Measurements from ENCODE around the gene PPAT. TPM values are rescaled to one million over a fixed set of nuclear protein-coding genes. Genes with fewer than 3 reads are reported as not detected.

PPAT gene
- total and polyA plus RNA-seq, 7 experiments from 2014 or later: 7.7 to 30.7 (median 15.3) TPM

DNA sequence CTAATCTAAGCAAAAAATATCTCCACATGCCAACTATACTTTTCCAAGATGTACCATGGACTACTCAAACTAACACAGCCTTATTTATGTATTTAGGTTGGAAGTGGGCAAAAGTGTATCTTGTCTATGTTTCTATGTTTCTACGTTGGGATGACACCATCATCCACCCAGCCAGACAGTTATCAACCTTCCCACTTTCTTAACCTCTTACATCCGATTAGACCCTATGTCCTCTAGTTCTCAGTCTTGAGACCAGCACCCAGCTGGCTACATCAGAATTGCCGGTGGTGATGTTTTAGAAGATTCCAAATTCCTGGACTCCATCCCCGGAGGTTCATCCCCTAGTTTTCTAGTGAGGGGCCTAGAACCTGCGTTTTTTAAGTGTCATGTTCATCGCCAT lies 47.1 kb downstream of the PPAT start:
- H3K9me3 Mint-ChIP-seq: peaks cover 0 to 6% (median 0%) of the 10 kb centered on the region in 11 donors
- peak in 1 of 9 donors; percentile 9 for DNase-seq

GRCh38 chr4:56387023-56388001 lies 48.1 kb downstream of the PPAT start, which contains the start of gene AASDH:
TSS of gene AASDH (minus strand) at chr4:56387491. CDS start at chr4:56384299, 3,192 bp downstream.
- peak within 1 kb of the TSS; percentile 92 for H3K27ac ChIP-seq (ENCODE audit: low read depth, low read length)
- Mint-ChIP-seq H3K4me1 (peaks cover 19 to 60% (median 47%) of the 10 kb centered on the region in 7 donors), H3K36me3 (peaks cover 0 to 13% (median 2%) of the 10 kb centered on the region in 5 donors), H3K27me3 (no peaks in the 10 kb centered on the region), H3K27ac (peak within 1 kb of the TSS; percentile 97 to 100 (median 98)), H3K9me3 (peaks cover 0 to 6% (median 0%) of the 10 kb centered on the region in 11 donors), H3K4me3 (peak within 1 kb of the TSS; percentile 87 to 99 (median 96))
- ATAC-seq (peak; percentile 95), DNase-seq (peak; percentile 92 to 98 (median 94))
- no peaks in the 10 kb centered on the region for H3K27me3 ChIP-seq (ENCODE audit: control insufficient read depth in 2 of 2, insufficient read depth in 2 of 2, low read length in 2 of 2)
- H3K4me3 ChIP-seq (ENCODE audit: low read length): peak within 1 kb of the TSS; percentile 94
- CTCF ChIA-PET: interaction anchor here (0.6 to 1.3 kb wide), 6 partner anchors 13 to 779 kb away, joined by 3 to 6 read pairs (median 4); partner anchors contain the start of genes NOA1, PAICS and PPAT
- H3K4me1 ChIP-seq (ENCODE audit: control insufficient read depth in 2 of 2, insufficient read depth in 2 of 2, low read length in 2 of 2): peaks cover 15 to 18% of the 10 kb centered on the region in 2 donors
- intact Hi-C loops (cut with micrococcal nuclease): loop anchor here (1.0 to 10.0 kb wide), 19 partner anchors 48 to 1445 kb away; partner anchors contain the start of genes CEP135 (in 2 of the 2), EXOC1 (in 2 of the 2), PPAT (in 2 of the 2) and REST (in 2 of the 2)
- no peaks in the 10 kb centered on the region for H3K9me3 ChIP-seq (ENCODE audit: control insufficient read depth in 2 of 3, low read length in 3 of 3)
- peaks cover 0 to 2% (median 0%) of the 10 kb centered on the region in 3 experiments for H3K36me3 ChIP-seq (ENCODE audit: control insufficient read depth in 2 of 3, insufficient read depth in 3 of 3, low read length in 3 of 3)
- POLR2A ChIA-PET: interaction anchor here (0.5 to 2.8 kb wide), 23 partner anchors 9 to 1445 kb away, joined by 3 to 77 read pairs (median 3); partner anchors contain the start of genes CEP135, NOA1, PAICS and POLR2B

More for the DNA sequence above, 47.1 kb downstream of the PPAT start:
- H3K27me3 Mint-ChIP-seq: no peaks in the 10 kb centered on the region
- peak overlapping the region; percentile 87 to 99 (median 96) for H3K4me3 Mint-ChIP-seq
- peak overlapping the region; percentile 94 for H3K4me3 ChIP-seq (ENCODE audit: low read length)
- H3K27ac ChIP-seq (ENCODE audit: low read depth, low read length): peak overlapping the region; percentile 92
- no peaks in the 10 kb centered on the region for H3K27me3 ChIP-seq (ENCODE audit: control insufficient read depth in 2 of 2, insufficient read depth in 2 of 2, low read length in 2 of 2)
- H3K4me1 Mint-ChIP-seq: peaks cover 21 to 63% (median 47%) of the 10 kb centered on the region in 7 donors
- ATAC-seq: no peak
- peaks cover 0 to 11% (median 2%) of the 10 kb centered on the region in 5 donors for H3K36me3 Mint-ChIP-seq
- H3K27ac Mint-ChIP-seq: peak overlapping the region; percentile 97 to 100 (median 98)
- ChIA-PET POLR2A (interaction anchor here (1.2 to 2.8 kb wide), 4 partner anchors 47 to 842 kb away, joined by 3 to 77 read pairs (median 12); partner anchors contain the start of genes NOA1, PAICS, POLR2B and PPAT), CTCF (interaction anchor here (1.3 kb wide), 1 partner anchor 12 kb away, joined by 4 read pairs; no protein-coding TSS in a partner anchor)
- intact Hi-C loops (cut with micrococcal nuclease): loop anchor here (5.0 to 10.0 kb wide), 5 partner anchors 536 to 1446 kb away; partner anchors contain the start of genes SRD5A3 (in 2 of the 2), EXOC1 (in 1 of the 2) and TMEM165 (in 1 of the 2)
- H3K4me1 ChIP-seq (ENCODE audit: control insufficient read depth in 2 of 2, insufficient read depth in 2 of 2, low read length in 2 of 2): peaks cover 15 to 18% of the 10 kb centered on the region in 2 donors
- no peaks in the 10 kb centered on the region for H3K9me3 ChIP-seq (ENCODE audit: control insufficient read depth in 2 of 3, low read length in 3 of 3)
- H3K36me3 ChIP-seq (ENCODE audit: control insufficient read depth in 2 of 3, insufficient read depth in 3 of 3, low read length in 3 of 3): no peaks in the 10 kb centered on the region

DNA sequence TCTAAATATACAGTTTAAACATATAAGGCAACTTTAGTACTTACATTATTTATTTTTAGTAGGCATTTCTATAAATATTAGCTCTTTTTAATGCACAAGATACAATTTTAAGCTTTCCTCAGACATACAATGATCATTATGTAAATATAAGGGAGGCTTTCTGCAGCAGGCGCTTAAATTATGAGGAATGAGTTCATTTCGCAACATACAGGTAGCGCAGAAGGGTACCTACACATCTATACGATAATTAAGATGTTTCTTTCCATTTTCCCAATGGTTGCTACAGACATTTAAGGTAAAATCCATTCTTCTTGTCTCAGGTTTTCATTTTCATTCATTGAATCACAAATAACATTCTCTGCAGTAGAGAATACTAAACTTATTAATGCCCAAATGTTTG lies 49.3 kb downstream of the PPAT start:
- peak overlapping the region; percentile 40 to 99 (median 94) for H3K4me3 Mint-ChIP-seq
- intact Hi-C loops (cut with micrococcal nuclease): loop anchor here (2.0 to 10.0 kb wide), 8 partner anchors 371 to 1444 kb away; partner anchors contain the start of genes SRD5A3 (in 2 of the 2), CLOCK (in 1 of the 2), EXOC1 (in 1 of the 2) and TMEM165 (in 1 of the 2)
- peaks cover 19 to 55% (median 42%) of the 10 kb centered on the region in 7 donors for H3K4me1 Mint-ChIP-seq
- H3K36me3 Mint-ChIP-seq: peaks cover 0 to 13% (median 3%) of the 10 kb centered on the region in 5 donors
- Histone ChIP-seq H3K9me3 (ENCODE audit: control insufficient read depth in 2 of 3, low read length in 3 of 3) (no peaks in the 10 kb centered on the region), H3K27ac (ENCODE audit: low read depth, low read length) (no peak overlapping the region), H3K27me3 (ENCODE audit: control insufficient read depth in 2 of 2, insufficient read depth in 2 of 2, low read length in 2 of 2) (no peaks in the 10 kb centered on the region), H3K36me3 (ENCODE audit: control insufficient read depth in 2 of 3, insufficient read depth in 3 of 3, low read length in 3 of 3) (peaks cover 0 to 7% (median 2%) of the 10 kb centered on the region in 3 experiments), H3K4me3 (ENCODE audit: low read length) (peak overlapping the region; percentile 36), H3K4me1 (ENCODE audit: control insufficient read depth in 2 of 2, insufficient read depth in 2 of 2, low read length in 2 of 2) (peaks cover 15 to 18% of the 10 kb centered on the region in 2 donors)
- DNase-seq (no peak), ATAC-seq (no peak)
- CTCF ChIA-PET: no interaction called here
- H3K27ac Mint-ChIP-seq: peak overlapping the region in 5 of 9 donors; percentile 97 to 99 (median 98)
- POLR2A ChIA-PET: interaction anchor here (0.9 to 2.8 kb wide), 3 partner anchors 11 to 592 kb away, joined by 3 to 77 read pairs (median 20); partner anchors contain the start of genes NOA1, PAICS, POLR2B and PPAT
- H3K9me3 Mint-ChIP-seq: peaks cover 0 to 6% (median 0%) of the 10 kb centered on the region in 11 donors
- H3K27me3 Mint-ChIP-seq: no peaks in the 10 kb centered on the region

GRCh38 chr4:56375458-56375857 lies 60.0 kb downstream of the PPAT start:
- H3K27ac ChIP-seq (ENCODE audit: low read depth, low read length): no peak overlapping the region
- peaks cover 2 to 56% (median 14%) of the 10 kb centered on the region in 5 donors for H3K36me3 Mint-ChIP-seq
- POLR2A ChIA-PET: no interaction called here
- peaks cover 0 to 13% (median 0%) of the 10 kb centered on the region in 3 experiments for H3K36me3 ChIP-seq (ENCODE audit: control insufficient read depth in 2 of 3, insufficient read depth in 3 of 3, low read length in 3 of 3)
- no peak overlapping the region for H3K4me3 ChIP-seq (ENCODE audit: low read length)
- H3K4me1 ChIP-seq (ENCODE audit: control insufficient read depth in 2 of 2, insufficient read depth in 2 of 2, low read length in 2 of 2): no peaks in the 10 kb centered on the region
- no peak overlapping the region for H3K4me3 Mint-ChIP-seq
- H3K9me3 Mint-ChIP-seq: no peaks in the 10 kb centered on the region
- DNase-seq (no peak), ATAC-seq (no peak)
- CTCF ChIA-PET: no interaction called here
- H3K27me3 Mint-ChIP-seq: no peaks in the 10 kb centered on the region
- peaks cover 0 to 22% (median 8%) of the 10 kb centered on the region in 7 donors for H3K4me1 Mint-ChIP-seq
- H3K27ac Mint-ChIP-seq: peak overlapping the region in 1 of 9 donors; percentile 10
- H3K9me3 ChIP-seq (ENCODE audit: control insufficient read depth in 2 of 3, low read length in 3 of 3): no peaks in the 10 kb centered on the region
- no peaks in the 10 kb centered on the region for H3K27me3 ChIP-seq (ENCODE audit: control insufficient read depth in 2 of 2, insufficient read depth in 2 of 2, low read length in 2 of 2)
- intact Hi-C loops (cut with micrococcal nuclease): no loop called here

DNA sequence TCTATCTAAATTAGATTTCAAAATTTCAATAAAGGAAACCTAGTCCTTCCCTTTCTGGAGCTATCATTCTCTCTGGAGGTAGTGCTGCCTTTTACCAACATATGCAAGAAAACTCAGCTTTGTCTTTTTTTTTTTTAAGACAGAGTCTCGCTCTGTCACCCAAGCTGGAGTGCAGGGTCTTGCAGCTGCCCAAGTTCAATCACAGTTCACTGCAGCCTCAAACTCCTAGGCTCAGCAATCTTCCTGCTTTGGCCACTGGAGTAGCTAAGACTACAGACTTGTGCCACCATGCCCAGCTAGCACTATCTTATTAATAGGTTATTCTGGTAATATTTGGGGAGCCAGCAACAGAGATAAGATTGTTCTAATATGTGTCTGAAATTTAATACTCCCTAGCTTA lies 60.5 kb downstream of the PPAT start:
- Mint-ChIP-seq H3K27ac (no peak overlapping the region), H3K9me3 (no peaks in the 10 kb centered on the region), H3K36me3 (peaks cover 2 to 56% (median 18%) of the 10 kb centered on the region in 5 donors), H3K4me3 (no peak overlapping the region), H3K4me1 (peaks cover 0 to 22% (median 9%) of the 10 kb centered on the region in 7 donors), H3K27me3 (no peaks in the 10 kb centered on the region)
- CTCF ChIA-PET: no interaction called here
- Histone ChIP-seq H3K9me3 (ENCODE audit: control insufficient read depth in 2 of 3, low read length in 3 of 3) (no peaks in the 10 kb centered on the region), H3K27me3 (ENCODE audit: control insufficient read depth in 2 of 2, insufficient read depth in 2 of 2, low read length in 2 of 2) (no peaks in the 10 kb centered on the region), H3K27ac (ENCODE audit: low read depth, low read length) (no peak overlapping the region), H3K36me3 (ENCODE audit: control insufficient read depth in 2 of 3, insufficient read depth in 3 of 3, low read length in 3 of 3) (peaks cover 0 to 17% (median 0%) of the 10 kb centered on the region in 3 experiments), H3K4me1 (ENCODE audit: control insufficient read depth in 2 of 2, insufficient read depth in 2 of 2, low read length in 2 of 2) (no peaks in the 10 kb centered on the region), H3K4me3 (ENCODE audit: low read length) (no peak overlapping the region)
- POLR2A ChIA-PET: no interaction called here
- ATAC-seq (no peak), DNase-seq (no peak)
- intact Hi-C loops (cut with micrococcal nuclease): no loop called here

DNA sequence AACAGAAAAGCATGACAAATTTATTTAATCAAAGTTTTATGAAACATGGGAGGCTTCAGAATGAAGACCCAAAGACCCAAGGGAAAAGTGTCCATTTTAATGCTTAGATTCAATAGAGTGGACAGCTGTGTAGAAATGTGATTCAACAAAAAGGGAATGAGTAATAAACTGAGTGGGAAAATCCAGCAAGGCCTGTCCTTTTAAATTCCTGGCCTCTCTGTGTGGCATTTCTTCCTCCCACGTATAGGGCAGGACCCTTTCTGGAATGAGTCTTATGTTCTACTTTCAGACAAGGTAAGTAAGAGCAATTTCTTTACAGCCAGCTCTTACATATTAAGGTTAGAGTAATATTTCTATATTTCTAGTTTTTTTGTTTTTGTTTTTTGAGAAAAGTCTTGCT lies 62.6 kb downstream of the PPAT start:
- Histone ChIP-seq H3K27ac (ENCODE audit: low read depth, low read length) (no peak overlapping the region), H3K36me3 (ENCODE audit: control insufficient read depth in 2 of 3, insufficient read depth in 3 of 3, low read length in 3 of 3) (peaks cover 0 to 23% (median 0%) of the 10 kb centered on the region in 3 experiments), H3K27me3 (ENCODE audit: control insufficient read depth in 2 of 2, insufficient read depth in 2 of 2, low read length in 2 of 2) (no peaks in the 10 kb centered on the region), H3K4me3 (ENCODE audit: low read length) (no peak overlapping the region), H3K4me1 (ENCODE audit: control insufficient read depth in 2 of 2, insufficient read depth in 2 of 2, low read length in 2 of 2) (no peaks in the 10 kb centered on the region), H3K9me3 (ENCODE audit: control insufficient read depth in 2 of 3, low read length in 3 of 3) (no peaks in the 10 kb centered on the region)
- Mint-ChIP-seq H3K4me1 (peaks cover 0 to 19% (median 9%) of the 10 kb centered on the region in 7 donors), H3K27ac (no peak overlapping the region), H3K36me3 (peaks cover 14 to 61% (median 29%) of the 10 kb centered on the region in 5 donors), H3K27me3 (no peaks in the 10 kb centered on the region), H3K9me3 (peaks cover 0 to 4% (median 0%) of the 10 kb centered on the region in 11 donors), H3K4me3 (no peak overlapping the region)
- ATAC-seq: no peak
- no peak for DNase-seq
- intact Hi-C loops (cut with micrococcal nuclease): no loop called here
- POLR2A ChIA-PET: no interaction called here
- CTCF ChIA-PET: no interaction called here

All from naive thymus-derived CD4-positive, alpha-beta T cell (primary cell).